IPS-NIHi7 (cell line): Measurements from ENCODE around the gene ZNF18.
"Not testable (repeated sequence)": the region's sequence is repeated elsewhere in the genome, so short reads cannot be mapped to it uniquely, and the experiment has no call there.

Experiments
- DNase-seq: peaks from one replicate; pipeline ENCODE4 v3.0.0; 2012; ENCODE audit warnings: mixed read lengths; ENCODE audit errors: extremely low spot score

The ZNF18 gene

DNA sequence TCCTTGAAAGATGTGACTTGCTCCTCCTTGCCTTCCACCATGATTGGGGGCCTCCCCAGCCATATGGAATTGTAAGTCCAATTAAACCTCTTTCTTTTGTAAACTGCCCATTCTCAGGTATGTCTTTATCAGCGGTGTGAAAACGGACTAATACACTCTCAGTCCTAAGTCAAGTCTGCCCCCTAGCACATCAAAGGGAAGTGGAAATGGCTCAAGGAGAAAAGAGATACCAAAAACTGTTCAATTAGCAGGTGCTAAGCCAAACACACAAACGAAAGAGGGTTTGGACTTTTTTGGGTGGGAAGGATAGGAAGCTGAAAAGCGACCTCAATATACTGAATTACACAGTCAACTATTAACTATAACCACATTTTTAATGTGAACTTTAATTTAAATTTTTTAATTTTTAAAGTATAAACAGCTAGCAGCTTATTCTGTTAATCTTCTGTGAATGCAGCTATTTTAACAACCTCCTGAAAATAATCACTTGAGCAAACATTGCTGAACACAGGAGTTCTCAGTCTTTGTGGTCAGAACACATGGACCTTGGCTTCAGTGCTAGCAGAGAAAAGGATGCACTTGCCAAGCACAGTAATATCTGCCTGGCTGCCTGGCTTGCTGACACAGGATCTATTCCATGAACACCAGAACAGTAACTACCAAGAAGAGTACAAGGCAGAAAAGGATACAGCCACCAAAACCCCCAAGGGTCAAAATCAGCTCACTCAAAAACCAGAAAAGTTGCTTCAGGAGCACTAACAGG, 10.9 kb downstream of the ZNF18 start:
- DNase-seq, result no peak

DNA sequence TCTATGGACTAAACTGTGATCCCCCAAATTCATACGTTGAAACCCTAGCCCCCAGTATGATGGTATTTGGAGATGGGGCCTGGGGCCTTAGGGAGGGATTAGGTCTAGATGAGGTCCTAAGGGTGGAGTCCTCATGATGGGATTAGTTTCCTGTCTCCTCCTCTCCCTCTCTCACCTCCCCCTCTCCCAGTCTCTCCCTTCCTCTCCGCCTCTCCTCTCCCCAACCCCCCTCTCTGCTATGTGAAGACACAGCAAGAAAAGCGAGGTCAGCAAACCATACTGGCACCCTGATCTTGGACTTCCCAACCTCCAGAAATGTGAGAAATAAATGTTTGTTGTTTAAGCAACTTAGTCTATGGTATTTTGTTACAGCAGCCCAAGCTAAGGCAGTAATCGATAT, 15.4 kb downstream of the ZNF18 start:
- DNase-seq, result no peak

DNA sequence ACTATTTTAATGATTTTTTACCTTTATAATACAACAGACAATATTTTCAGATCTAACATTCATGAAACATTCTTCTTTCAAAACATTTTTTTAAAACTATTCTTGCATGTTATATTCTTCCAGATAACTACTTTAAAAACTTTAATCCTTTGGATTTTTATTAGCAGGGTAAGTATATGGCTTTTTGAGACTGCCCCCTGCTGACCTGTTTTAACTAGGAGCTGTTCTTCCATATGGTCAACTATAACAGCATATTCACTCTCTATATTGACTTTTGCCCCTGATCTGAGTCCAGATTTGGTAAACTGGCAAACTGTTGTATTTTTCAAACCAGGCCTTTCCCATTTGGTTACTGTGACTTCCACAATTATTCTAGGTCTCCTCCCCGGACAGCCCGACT, 16.5 kb downstream of the ZNF18 start:
- no peak for DNase-seq

DNA sequence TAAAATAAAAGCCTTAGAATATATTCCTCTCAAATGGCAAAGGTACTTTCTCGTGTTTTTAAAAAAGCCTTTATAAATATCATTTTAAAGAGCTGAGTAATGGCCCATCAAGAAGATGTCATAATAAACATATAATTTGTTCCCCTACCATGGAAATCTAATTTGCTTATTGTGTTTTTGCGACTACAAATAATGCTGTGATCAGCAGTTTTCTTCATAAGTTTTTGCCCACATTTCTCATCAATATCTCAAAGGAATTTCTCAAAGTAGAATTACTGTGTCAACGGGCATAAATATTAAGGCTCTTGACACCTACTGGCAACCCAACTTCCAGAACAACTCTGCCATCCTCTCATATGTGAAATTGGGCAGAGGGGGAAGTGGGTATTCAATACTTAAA, 17.5 kb downstream of the ZNF18 start:
- DNase-seq, result no peak

DNA sequence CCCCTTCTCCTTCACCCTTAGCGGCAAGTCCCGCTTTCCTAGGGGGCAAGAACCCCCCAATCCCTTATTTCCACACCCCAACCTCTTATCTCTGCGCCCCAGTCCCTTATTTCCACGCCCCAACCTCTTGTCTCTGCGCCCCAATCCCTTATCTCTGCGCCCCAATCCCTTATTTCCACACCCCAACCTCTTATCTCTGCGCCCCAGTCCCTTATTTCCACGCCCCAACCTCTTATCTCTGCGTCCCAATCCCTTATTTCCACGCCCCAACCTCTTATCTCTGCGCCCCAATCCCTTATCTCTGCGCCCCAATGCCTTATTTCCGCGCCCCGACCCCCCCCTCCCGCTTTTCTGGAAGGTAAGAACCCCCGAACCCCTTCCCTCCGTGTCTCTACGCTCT, 24.5 kb downstream of the ZNF18 start:
- DNase-seq, result not testable (repeated sequence)

DNA sequence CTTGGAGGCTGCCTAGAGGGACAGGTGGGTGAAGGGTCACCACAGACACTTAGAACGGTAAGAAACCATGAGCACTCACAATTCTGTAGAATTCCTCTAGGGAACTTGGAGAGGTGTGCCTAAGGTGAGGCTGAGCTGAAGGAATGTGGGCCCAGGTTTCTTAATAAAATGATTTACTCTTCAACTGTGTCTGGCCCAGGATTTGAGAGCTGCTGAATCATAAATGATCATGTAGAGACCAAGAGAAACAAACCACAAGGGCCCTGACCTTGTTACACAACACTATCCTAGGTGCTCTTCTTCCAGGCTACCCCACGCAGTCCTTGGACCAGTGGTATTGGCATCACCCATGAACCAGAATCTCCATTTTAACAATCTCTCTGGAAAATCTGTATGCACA, 27.7 kb downstream of the ZNF18 start:
- DNase-seq, result no peak

DNA sequence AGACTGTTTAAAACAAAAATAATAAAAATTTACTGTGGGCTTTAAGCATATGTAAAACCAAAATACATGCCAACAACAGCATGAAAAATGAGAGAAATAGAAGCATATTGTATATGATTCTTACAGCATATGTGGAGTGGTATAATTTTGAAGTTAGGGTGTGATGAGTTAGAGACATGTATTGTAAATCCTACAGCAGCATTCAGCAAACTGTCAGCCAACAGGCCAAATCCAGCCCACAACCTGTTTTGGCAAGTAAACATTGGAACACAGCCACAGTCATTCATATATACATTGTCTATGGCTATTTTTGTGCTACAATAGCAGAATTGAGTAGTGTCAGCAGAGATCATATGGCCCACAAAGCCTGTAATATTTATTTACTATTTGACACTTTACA, 42.3 kb downstream of the ZNF18 start:
- no peak for DNase-seq

DNA sequence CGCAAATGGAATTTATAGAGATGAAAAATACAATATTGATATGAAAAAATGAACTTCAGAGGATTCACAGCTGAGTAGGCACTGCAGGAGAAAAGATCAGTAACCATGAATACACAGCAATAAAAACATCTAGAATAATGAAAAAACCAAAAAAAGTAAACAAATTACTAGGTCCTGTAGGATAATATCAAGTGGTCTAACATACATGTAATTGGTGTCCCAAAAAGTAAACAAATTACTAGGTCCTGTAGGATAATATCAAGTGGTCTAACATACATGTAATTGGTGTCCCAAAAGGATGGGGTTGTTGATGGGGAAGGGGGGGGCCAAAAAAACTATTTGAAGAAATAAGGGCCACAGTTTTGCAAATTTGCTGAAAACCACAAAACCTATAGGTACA, 43.4 kb downstream of the ZNF18 start:
- no peak for DNase-seq

DNA sequence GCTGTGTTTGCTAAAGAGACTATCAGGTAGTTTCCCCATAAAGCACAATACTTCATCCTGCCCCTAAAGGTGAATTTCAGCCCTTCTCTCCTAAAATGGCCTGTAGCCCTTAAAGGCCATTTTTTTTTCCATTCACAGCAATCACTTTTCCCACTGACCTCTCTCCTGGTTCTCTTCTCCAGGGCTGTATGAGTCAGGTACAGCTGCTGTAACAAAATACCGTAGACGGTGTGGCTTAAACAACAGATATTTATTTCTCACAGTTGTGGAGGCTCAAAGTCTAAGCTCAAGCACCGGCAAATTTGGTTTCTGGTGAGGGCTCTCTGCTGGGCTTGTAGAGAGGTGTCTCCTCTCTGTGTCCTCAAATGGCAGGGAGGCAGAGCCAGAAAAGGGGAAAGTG, 44.7 kb downstream of the ZNF18 start:
- no peak for DNase-seq

DNA sequence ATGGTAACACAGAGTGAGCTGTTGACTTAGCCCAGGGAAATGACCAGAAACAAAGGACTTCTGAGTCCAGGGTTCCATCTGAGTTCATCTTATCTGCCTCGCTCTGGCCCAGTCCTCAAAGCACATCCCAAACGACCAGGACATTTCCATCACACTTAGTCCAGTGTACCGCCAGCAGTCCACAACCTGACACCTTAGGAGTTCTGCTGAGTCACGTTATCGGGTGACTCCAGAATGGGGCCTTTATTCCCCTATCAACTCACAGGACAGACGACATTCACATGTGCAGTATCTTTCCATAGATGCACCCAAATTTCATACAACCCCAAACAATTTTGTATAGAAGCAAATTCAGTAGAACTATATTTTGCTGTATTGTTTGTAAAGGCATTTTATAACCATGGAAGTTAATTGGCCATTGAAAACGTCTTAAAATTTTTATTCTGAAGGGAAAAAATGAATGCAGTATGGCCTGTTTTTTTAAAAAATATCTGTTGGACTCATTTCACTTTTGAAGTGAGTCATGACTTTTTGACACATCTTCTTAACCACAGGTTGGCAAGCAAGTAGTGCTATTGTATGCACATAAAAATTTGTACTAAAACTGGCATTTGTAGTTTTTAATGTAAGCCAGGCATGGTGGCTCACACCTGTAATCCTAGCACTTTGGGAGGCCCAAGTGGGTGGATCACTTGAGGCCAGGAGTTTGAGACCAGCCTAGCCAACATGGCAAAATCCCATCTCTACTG, 46.3 kb downstream of the ZNF18 start:
- no peak for DNase-seq

DNA sequence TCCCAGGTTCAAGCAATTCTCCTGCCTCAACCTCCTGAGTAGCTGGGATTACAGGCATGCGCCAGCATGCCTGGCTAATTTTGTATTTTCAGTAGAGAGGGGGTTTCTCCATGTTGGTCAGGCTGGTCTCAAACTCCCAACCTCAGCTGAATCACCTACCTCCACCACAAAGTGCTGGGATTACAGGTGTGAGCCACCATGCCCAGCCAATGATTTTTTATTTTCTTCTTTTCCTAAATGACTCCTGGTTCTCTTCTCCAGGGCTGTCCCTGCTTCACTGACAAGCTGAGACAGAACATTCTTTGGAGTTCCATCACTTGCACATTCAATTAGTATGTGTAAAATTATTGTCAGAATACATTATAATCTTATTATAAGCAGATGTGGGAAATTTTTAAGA, 47.7 kb downstream of the ZNF18 start:
- DNase-seq, result not testable (repeated sequence)

DNA sequence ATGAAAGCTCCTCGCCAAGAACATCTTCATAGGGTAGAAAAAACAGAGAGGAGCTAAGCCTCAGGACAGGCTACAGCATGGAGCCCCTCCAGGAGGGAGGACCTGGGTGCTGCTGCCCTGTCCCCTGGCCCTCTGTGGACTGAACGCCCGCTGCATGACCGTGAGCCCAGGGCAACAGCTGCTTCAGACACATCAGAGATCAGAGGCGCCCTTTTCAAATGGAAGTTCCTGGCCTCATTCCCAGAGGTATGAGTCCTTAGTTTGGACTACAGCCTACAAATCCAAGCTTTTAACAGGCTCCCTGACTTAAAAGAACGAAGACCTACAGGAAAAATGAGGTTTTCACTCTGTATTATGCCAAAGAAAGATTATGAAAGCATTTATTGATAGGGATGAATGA, 48.5 kb downstream of the ZNF18 start:
- DNase-seq, result no peak

DNA sequence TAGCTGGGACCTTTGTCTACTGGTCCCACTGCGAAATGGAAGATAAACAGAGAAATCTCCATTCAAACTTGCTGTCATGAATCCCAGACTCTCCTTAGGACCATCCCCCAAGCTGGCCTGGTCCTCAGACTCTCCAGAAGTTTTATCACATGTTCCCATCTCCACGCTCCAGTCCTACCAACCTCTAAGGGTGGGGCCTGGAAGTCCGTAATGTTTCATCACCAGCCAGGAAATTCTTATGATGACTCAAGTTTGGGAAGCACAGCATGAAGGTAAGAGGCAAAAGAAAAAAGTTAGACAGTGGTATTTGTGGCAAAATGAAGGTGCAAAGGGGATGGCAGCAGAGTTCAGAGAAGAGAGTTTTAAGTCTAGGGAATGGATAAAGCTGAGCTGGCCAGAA, 52.7 kb downstream of the ZNF18 start:
- DNase-seq, result no peak

DNA sequence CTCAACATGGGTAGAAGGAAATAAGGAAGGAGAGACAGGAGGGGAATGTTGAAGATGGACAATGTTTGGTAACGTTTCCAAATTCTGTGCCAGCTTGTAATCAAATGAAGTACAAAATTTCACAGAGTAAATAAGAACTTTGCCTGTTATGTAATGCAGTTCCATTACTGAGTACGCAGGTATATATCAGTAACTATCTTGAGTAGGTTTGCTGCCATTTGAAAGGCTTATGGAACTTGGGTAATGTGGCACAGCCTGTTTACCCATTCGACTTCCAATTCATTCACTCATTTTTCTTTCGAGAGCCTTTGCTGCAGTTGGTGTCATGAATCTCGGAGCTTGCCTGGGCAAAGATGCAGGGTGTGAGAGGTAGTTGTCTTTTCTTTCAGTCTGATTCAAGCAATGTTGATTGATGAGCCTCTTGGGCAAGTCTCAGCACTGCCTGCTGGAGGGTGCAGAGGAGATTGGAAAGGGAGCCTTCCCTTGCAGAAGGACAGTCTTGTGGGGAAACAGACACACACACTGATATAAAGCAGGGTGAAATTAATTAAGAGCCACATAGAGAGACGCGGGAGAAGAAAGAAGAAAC, 53.4 kb downstream of the ZNF18 start:
- no peak for DNase-seq

DNA sequence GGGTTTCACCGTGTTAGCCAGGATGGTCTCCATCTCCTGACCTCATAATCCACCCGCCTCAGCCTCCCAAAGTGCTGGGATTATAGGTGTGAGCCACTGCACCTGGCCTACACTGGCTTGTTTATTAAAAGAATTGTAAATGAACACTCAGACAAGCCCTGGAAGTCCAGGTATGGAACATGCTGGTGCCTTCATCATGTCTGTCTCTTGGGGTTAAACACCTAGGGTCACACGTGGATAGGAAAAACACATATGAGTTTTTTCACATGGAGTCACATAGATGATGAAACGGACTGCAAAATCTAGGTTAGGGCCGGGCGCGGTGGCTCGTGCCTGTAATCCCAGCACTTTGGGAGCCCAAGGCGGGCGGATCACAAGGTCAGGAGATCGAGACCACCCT, 54.2 kb downstream of the ZNF18 start:
- DNase-seq, result not testable (repeated sequence)

DNA sequence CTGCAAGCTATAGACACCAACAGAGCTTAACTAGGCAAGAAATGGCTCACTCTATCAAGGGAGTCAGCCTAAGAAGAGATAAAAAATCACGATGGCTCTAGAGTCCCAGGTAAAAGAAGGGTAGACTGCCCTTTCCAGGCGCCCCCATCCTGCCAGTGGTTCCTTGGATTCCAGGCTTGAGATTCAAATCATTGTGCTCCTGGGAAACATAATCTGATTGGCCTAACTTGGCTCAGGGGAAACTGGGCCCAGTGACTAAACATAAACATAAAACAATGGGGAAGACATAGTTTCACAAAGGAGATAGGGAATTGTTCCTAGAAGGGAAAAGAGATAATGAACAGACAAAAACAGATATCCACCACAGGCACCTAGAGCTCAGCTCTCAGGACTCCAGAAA, 56.4 kb downstream of the ZNF18 start:
- DNase-seq, result no peak

DNA sequence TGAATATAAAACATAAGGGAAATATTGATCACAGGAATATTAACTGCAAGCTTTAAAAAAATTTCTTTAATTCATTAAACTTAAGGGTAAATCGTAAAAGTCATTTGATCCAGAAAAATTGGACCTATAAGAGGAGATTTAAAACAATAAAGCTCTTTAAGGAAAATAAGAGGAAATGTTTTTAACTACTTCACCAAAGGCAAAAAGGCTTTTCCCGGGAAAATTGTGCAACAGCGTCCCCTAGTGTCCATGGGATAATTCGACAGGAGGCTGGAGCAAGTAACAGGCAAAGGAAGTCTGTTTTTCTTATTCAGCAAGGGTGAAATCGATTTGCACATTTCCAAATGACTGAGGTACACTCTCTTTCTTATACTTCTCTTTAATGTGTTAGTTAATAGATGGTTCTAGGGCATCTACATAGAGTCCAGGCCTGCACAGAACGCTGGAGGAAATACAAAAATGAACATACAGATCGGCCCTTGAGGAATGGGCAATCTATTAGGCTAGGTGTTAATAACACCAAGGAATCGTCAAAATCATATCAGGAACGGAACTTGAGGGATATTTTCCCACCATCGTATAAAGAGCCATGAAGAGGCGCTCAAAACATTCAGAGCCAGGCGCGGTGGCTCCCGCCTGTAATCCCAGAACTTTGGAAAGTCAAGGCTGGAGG, 61.4 kb downstream of the ZNF18 start:
- peak; percentile 69 for DNase-seq

DNA sequence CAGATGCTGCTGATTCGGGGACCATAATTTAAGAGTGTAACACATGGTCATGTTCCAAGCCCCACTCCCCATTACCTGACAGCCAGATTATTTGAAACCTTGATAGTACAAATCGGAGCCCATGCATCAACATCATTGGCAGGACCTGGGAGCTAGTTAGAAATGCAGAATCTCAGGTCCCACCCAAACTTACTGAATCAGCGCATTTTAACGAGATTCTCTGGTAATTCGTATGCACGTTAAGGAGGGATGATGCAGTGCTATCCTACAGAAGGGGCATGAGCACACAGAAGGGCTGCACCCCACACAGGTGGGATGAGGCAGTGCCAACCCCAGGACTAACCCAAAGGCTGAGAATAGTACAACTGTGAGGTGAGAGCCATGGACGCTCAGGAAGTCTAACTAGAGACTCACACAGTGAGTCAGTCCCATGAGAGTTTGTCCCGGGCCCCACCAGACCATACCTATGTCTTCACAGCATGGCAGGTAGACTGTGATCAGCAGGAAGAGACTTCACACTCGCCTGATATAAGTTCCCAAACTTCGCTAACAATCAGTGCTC, 64.9 kb downstream of the ZNF18 start:
- DNase-seq, result no peak

DNA sequence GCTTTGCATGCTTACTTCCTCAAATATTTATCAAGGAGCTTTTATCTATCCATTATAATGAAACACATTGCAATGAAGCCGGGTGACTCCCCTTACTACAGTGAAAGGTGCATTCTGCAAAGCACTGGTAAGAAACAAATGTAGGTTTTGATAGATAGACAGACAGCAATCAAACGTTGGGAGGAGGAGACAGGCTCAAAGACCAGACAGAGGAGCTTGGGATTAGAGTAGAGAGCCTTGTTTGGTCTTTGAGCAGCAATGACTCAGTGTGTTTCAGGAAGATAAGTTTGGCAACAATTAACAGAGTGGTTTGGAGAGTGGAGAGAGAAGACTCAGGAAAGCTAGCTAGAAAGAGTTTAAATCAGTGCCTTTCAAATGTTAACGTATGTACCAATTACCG, 68.8 kb downstream of the ZNF18 start:
- DNase-seq, result peak; percentile 39
